ENCODE results near the gene GALM. TPM values are rescaled to one million over a fixed set of nuclear protein-coding genes. Genes with fewer than 3 reads are reported as not detected.

GALM gene
- total and polyA plus RNA-seq, 2 donors (not counting 3 experiments of a cell fraction or from before 2014, with no cell fraction given) = 4.8 to 6.1 TPM

DNA sequence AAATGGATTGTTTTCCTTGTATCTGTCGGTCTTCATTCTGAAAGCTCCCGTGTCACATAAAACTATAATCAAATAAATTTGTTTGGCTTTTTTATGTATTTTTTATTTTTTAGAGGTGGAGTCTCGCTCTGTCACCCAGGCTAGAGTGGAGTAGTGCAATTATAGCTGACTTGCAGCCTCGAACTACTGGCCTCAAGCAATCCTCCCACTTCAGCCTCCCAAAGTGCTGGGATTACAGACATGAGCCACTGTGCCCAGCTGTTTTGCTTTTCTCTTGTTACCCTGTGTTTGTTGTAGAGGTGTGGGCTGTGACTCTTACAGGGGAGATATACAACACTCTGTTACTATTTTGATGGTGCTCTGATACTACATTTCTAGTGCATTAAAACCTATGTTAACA lies 2.2 kb downstream of the GALM start:
- no peaks in the 10 kb centered on the region for H3K9me3 ChIP-seq (replicated peaks; ENCODE audit: control insufficient read depth, insufficient read depth, low read length)
- H3K27me3 ChIP-seq (ENCODE audit: control insufficient read depth in 2 of 2, insufficient read depth in 2 of 2, low read length in 2 of 2) = no peaks in the 10 kb centered on the region
- TF ChIP-seq POLR2AphosphoS5 (IDR thresholded peaks at IDR 0.05; ENCODE audit: insufficient read depth, low read depth, low read length) = no peak
- TF ChIP-seq FOS (IDR thresholded peaks at IDR 0.05; ENCODE audit: borderline replicate concordance, insufficient read depth, low read length) = no peak
- TF ChIP-seq GATA2 (IDR thresholded peaks at IDR 0.05; ENCODE audit: insufficient read depth, insufficient read length, low read depth, low read length) = no peak
- TF ChIP-seq JUN (IDR thresholded peaks at IDR 0.05; ENCODE audit: borderline replicate concordance, insufficient read depth, insufficient read length, low read depth) = no peak
- no peak for TF ChIP-seq MAX (IDR thresholded peaks at IDR 0.05; ENCODE audit: insufficient read depth, insufficient read length)
- TF ChIP-seq MYC (IDR thresholded peaks at IDR 0.05; ENCODE audit: low read depth, low read length) = no peak
- TF ChIP-seq EZH2 (IDR thresholded peaks at IDR 0.05; ENCODE audit: borderline replicate concordance, low read depth, low read length, severe bottlenecking) = no peak
- no peak for TF ChIP-seq CTCF (IDR thresholded peaks at IDR 0.05; ENCODE audit: extremely low read depth in 1 of 2, insufficient read depth in 1 of 2, low read depth in 1 of 2, low read length in 2 of 2)
- no peak for TF ChIP-seq POLR2A (IDR thresholded peaks at IDR 0.05; ENCODE audit: low read depth, low read length)
- H3K79me2 ChIP-seq (ENCODE audit: control insufficient read depth, insufficient read depth, low read length) = no peaks in the 10 kb centered on the region
- H3K27ac ChIP-seq (ENCODE audit: insufficient read depth, low read depth, low read length) = no peak overlapping the region
- H4K20me1 ChIP-seq (replicated peaks; ENCODE audit: control insufficient read depth, extremely low read depth, insufficient read depth, low read length) = no peaks in the 10 kb centered on the region
- no peak for FAIRE-seq
- H3K4me2 ChIP-seq (ENCODE audit: insufficient read depth, low read length) = no peak overlapping the region
- peaks cover 3% of the 10 kb centered on the region for H3K4me1 ChIP-seq (ENCODE audit: control insufficient read depth, extremely low read depth, insufficient read depth, low read length)
- DNase-seq (ENCODE audit: low read depth, low spot score) = no peak
- H3K4me3 ChIP-seq (replicated peaks in 1 of 3; ENCODE audit: insufficient read depth in 1 of 3, low read depth in 1 of 3, low read length in 3 of 3) = no peak overlapping the region
- POLR2A ChIA-PET = no interaction called here
- dilution Hi-C loops (cut with MboI; ENCODE audit: extremely low pct_ligation_motif_present, low sequenced_read_pairs) = no loop called here
- no peaks in the 10 kb centered on the region for H3K9me1 ChIP-seq (replicated peaks; ENCODE audit: control insufficient read depth, extremely low read depth, insufficient read depth, low read length)
- no TSS peak for BruUV-seq (replicated peaks)
- H3K9ac ChIP-seq (replicated peaks; ENCODE audit: extremely low read depth, insufficient read depth, low read length) = no peak overlapping the region
- intact Hi-C loops (cut with micrococcal nuclease) = loop anchor here (5.0 kb wide), 1 partner anchor 291 kb away; the partner anchor contains the start of gene ATL2
- no peak overlapping the region for H2AFZ ChIP-seq (ENCODE audit: low read depth, low read length)
- H3K36me3 ChIP-seq (ENCODE audit: control insufficient read depth in 2 of 2, extremely low read depth in 1 of 2, insufficient read depth in 2 of 2, low read length in 2 of 2) = no peaks in the 10 kb centered on the region
- CTCF ChIA-PET = no interaction called here

Data from endothelial cell of umbilical vein (primary cell).